DMS 273 (cell line): ENCODE results near the gene PLG.
"Not testable (repeated sequence)": the region's sequence is repeated elsewhere in the genome, so short reads cannot be mapped to it uniquely, and the experiment has no call there.

Experiments
- DNase-seq: peaks from one replicate; lab custom pipeline; 2025; ENCODE audit not compliant: unreplicated experiment; lab: John Stamatoyannopoulos, UW

Gene PLG

GRCh38 chr6:160697826-160698225 lies 4.2 kb upstream of the PLG start:
- DNase-seq = no peak

- DNase-seq = not testable (repeated sequence)
These were observed 2.6 kb downstream of the PLG start for GRCh38 chr6:160704688-160705087.

GRCh38 chr6:160708993-160709392 lies 6.9 kb downstream of the PLG start:
- DNase-seq = not testable (repeated sequence)

- no peak for DNase-seq
These were observed 12.8 kb downstream of the PLG start for GRCh38 chr6:160714731-160715316.

- no peak for DNase-seq
These were observed 28.9 kb downstream of the PLG start for GRCh38 chr6:160730911-160731310.

- DNase-seq = peak; percentile 79
These were observed 31.1 kb downstream of the PLG start for GRCh38 chr6:160733050-160733646.

- DNase-seq = no peak
These were observed 32.6 kb downstream of the PLG start for GRCh38 chr6:160734627-160735026.

- no peak for DNase-seq
These were observed 33.5 kb downstream of the PLG start for GRCh38 chr6:160735523-160735922.

- no peak for DNase-seq
These were observed 35.9 kb downstream of the PLG start for GRCh38 chr6:160737934-160738333.

- no peak for DNase-seq
These were observed 37.9 kb downstream of the PLG start for GRCh38 chr6:160739955-160740354.

- not testable (repeated sequence) for DNase-seq
These were observed 39.0 kb downstream of the PLG start for GRCh38 chr6:160741012-160741411.

GRCh38 chr6:160742090-160742489 lies 40.0 kb downstream of the PLG start:
- DNase-seq = peak; percentile 7

GRCh38 chr6:160750276-160750689 lies 48.2 kb downstream of the PLG start:
- peak; percentile 64 for DNase-seq

GRCh38 chr6:160753211-160753610 lies 51.2 kb downstream of the PLG start:
- DNase-seq = not testable (repeated sequence)

- DNase-seq = no peak
These were observed 53.1 kb downstream of the PLG start for GRCh38 chr6:160755165-160755564.

GRCh38 chr6:160756021-160756420 lies 54.0 kb downstream of the PLG start:
- DNase-seq = no peak

GRCh38 chr6:160756871-160757270 lies 54.8 kb downstream of the PLG start:
- no peak for DNase-seq

GRCh38 chr6:160764847-160765246 lies 62.8 kb downstream of the PLG start:
- no peak for DNase-seq

GRCh38 chr6:160765412-160765811 lies 63.4 kb downstream of the PLG start:
- DNase-seq = no peak

- DNase-seq = no peak
These were observed 64.6 kb downstream of the PLG start for GRCh38 chr6:160766657-160766988.

GRCh38 chr6:160766989-160767646 lies 65.1 kb downstream of the PLG start:
- peak; percentile 90 for DNase-seq

GRCh38 chr6:160767647-160768019 lies 65.6 kb downstream of the PLG start:
- no peak for DNase-seq

- no peak for DNase-seq
These were observed 66.1 kb downstream of the PLG start for GRCh38 chr6:160768101-160768500.
